HS-27A (cell line): Measurements from ENCODE around the gene TSPAN3.

ENCODE experiments used
- DNase-seq: peaks from one replicate; pipeline ENCODE4 v3.0.0-alpha.2; 2012; ENCODE audit warnings: low read depth, missing footprints

The TSPAN3 gene

GRCh38 chr15:77084436-77084835, 13.5 kb upstream of the TSPAN3 start:
- no peak for DNase-seq

GRCh38 chr15:77083381-77084160, 12.7 kb upstream of the TSPAN3 start:
- no peak for DNase-seq

DNA sequence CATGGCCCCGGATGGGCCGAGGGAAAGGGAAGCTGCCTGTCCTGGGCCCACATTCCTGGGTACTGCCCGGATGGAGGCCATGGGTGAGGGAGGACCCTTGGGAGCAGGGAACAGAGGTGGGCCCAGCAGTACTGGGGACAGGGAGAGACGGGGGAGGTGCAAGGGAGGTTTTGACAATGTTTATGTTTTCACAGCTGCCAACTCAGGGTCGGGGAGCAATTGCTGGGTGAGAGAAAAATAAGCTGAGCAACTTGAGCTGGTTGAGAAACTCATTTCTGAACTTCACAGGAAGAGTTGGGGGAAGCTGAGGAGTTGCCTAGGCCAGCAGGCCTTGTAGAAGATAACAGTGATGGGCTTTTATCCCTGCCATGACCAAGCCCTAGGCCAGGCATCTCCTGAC, 11.1 kb upstream of the TSPAN3 start:
- no peak for DNase-seq

DNA sequence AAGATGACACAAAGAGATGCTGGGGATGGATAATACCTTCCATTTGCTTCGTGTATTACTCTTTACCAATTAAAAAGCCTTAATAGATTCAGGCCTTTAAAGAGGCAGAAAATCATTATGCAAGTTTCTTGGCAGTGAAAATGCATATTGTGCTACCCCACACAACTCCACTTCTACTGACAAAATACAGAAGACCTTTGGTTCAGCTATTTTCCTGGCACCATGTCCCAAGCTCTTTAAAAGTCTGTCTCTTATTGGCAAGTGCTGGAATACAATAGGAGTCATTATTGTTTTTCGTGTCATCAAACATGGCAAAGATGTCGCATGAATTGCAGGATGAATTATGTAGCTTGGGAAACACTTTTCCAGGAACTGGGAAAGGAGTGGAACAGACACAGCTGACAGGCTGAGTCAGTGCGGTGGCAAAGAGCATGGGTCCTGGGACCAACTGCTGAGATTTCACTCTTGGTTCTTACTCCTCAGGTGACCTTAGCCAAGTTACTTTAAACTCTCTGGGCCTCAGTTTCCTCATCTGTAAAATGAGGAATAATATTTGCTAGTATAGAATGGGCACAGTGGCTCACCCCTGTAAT, 5.5 kb upstream of the TSPAN3 start:
- no peak for DNase-seq

GRCh38 chr15:77075528-77075927, 4.6 kb upstream of the TSPAN3 start:
- no peak for DNase-seq

DNA sequence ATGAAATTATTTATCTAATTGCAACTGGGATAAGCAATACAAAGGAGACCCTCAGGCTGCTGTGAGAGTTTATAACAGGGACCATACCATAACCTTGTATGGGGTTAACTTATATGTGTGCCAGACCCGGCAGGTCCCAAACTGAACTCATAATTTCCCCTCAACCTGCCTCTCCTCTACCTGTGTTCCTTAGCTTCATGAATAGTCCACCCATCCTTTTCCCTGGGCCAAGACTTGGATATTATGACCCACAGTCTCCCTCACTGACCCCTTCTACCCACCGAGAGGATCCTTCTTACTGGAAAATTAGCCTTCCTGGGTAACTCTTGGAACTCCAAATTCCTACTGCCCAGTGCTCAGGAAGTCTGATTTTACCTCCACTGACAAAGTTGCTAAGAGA, 3.4 kb upstream of the TSPAN3 start:
- DNase-seq = no peak

DNA sequence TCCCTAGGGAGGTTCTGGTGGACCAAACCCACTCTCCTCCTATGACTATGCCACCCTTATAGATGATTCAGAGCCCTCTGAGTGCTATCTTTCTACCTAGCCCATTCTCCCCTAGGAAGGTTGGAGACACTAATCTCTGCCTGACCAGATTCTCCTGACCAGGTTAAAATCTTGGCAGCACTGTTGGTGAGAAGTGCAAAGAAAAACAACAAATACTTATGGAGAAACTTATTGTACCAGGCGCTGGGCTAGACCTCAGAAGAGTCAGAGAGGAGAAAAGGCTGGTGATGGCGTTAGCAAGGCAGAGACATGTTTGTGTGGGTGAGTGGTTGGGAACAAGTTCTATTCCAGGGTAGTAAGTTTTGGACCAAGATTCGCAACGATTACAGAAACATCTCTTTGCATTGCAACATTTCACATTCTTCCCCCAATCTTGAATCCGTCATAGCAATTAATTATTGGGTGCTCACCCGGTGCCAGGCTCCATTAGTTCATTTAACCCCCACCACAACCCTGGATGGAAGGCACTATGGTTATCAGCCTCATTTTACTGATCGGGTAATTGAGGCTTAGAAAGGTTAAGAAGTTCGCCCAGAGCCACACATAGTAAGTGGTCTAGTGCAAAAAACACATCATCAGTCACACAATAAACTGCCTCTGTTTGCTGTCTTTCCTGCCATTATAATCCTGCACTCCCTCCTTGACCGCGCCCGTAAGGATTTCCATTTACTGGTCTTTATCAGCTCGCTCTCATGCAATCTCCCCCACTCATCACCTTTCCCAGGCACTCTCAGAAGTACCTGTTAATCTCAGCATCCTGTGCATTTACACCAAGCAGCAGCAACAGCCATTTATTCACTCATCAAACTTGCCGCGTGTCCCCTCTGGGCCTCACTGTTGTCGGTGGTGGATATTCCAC, 655 bp upstream of the TSPAN3 start:
- DNase-seq = no peak

DNA sequence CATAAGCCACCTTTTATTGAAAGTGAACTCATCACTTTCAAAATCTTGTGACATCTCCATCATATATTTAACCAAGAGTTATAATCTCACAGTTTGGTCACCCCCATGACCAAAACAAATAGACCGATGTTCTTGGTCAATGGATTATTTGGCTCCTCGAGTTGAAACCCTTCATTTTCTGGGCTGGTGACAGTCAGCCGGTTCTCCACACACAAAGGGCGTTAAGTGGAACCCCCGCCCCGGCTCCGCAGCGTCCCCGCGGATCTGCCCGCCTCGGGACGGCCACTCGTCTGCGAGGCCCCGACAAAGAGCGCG, 772 bp downstream of the TSPAN3 start:
- DNase-seq = no peak

DNA sequence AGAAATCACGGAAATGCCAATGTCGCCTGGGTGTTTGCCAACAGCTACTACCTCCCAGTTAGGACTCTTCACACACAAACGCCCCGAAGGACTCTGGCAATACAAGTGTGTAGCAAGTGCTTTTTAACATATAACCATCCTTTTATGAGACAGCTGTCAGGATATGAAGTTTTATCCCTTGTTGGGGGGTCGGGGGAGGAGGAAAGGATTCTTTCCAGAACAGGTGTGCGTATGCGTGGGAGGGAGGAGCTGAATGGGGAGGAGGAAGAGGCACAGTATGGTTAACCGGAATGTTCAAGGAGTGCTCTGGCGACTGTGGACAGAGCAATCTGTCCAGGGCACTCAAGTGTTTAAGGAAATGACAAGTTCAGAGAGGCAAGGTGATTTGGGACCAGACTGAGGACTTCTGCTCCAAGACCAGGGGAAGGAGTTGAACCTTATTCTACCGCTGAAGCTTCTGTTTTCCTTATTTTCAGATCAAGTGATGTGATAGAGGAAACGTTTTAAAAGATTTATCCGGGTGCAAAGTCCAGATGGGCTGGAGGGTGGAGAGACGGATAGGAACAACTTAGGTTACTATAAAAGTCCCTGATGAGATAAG, 1.3 kb downstream of the TSPAN3 start:
- no peak for DNase-seq

- DNase-seq = no peak
These were observed 2.3 kb downstream of the TSPAN3 start for GRCh38 chr15:77068633-77069032.

DNA sequence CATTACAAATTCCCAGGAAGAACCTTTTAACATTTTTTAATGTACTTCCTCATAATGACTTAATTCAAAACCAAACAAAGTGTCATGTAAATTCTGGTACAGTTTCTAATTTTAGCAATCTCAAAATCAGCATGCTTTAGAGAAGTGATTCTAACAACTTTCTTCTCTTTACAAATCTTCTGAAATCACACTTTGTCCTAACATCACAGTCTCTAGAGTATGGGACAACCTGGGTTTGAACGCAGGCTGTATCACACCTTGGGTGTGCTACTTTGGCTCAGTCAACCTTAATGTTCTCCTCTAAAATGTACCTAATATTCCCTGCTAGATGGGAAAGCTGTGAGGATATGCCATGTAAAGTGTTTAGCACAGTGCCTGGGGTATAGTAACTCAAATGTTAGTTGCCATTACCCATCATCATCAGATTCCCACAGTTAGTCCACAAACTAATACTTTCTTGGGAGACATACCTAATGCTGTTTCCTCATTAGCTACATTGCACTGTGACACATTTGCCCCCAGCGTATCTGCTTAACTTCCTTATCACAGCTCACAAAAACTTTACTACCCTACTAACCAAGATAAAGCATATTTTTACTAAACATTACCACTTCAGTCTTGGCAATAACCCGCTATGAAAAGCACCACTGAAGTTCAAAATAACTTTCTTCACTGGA, 3.1 kb downstream of the TSPAN3 start:
- no peak for DNase-seq

DNA sequence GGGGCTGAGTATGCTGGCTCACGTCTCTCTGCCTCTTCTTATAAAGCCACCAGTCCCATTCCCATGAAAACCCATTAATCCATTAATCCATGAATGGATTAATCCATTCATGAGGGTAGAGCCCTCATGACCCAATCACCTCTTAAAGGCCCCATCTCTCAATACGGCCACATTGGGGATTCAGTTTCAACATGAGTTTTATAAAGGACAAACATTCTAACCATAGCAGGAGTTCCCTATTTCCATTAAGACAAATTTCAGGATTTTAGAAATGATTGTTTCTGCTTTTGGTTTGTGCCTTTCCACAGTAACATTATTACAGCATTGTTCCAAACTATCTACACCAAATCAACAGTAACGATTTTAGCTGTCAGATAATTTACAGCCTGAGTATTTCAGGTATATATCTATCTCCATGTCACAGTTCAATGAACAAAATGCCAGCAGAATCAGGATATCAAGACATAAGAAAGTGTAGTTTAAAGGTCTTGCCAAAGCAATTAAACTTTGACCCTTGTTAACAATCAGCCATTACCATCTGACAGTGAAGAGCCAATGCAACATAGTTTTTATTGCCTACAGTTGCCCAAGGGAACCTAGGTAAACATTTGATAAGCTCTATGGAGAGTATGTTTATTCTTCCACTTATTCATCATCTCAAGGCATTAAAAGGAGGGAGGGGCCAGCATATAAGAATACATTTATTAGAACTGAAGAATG, 3.8 kb downstream of the TSPAN3 start:
- DNase-seq = no peak

GRCh38 chr15:77064539-77065308, 6.2 kb downstream of the TSPAN3 start:
- DNase-seq = no peak

- DNase-seq = no peak
These were observed 6.8 kb downstream of the TSPAN3 start for GRCh38 chr15:77064063-77064462.

GRCh38 chr15:77063249-77063648, 7.7 kb downstream of the TSPAN3 start:
- DNase-seq = no peak

DNA sequence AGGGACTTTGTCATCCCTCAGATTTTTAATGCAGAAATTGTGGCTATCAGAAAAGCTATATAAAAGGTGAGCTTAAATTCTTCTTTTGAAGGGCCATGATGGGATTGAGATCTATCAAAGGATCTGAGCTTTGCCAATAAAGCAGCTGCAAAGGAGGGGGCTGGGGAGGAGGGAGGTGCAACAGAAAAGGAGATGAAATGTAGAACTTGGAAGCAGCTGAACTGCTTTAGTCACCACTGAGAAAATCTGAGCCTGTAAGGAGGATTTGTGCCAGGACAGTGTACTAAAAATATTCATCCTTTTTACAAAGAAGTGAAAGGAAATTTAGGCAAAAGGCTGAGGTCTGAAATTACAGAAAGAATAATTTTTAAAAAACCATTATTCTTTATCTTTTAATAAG, 10.4 kb downstream of the TSPAN3 start:
- no peak for DNase-seq

- DNase-seq = no peak
These were observed 11.0 kb downstream of the TSPAN3 start for GRCh38 chr15:77059786-77060361.

GRCh38 chr15:77058468-77058867, 12.4 kb downstream of the TSPAN3 start:
- no peak for DNase-seq

- no peak for DNase-seq
These were observed 13.2 kb downstream of the TSPAN3 start for GRCh38 chr15:77057685-77058084.

DNA sequence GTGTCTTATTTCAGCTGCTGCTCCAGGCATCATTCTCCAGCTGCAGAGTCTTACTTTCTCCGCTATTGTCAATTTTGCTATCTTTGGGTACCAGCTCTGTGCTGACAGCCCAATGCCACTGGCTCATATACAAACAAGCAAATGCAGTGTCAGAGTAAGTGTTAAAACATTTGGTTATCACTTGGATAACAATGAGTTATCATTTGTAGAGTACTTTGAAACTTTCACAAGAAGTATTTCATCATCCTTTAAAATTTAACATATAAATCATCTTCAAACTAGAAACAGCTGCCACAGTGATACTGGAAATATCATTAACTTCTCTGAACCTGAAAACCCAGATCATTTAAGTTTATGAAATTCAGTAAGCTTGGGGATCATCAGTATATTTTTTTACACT, 13.8 kb downstream of the TSPAN3 start:
- DNase-seq = no peak
